GM12878 (cell line): ENCODE results near the gene PPP2R2B. TPM values are rescaled to one million over a fixed set of nuclear protein-coding genes. Genes with fewer than 3 reads are reported as not detected.

Source experiments
- ATAC-seq: fragments of 200-7000 bp; cut with Tn5 transposase; 3 replicates; pipeline ENCODE4 v1.9.1; 2020; ENCODE audit warnings: mild to moderate bottlenecking, moderate library complexity
- Bru-seq: library from RNA; stranded (reverse); fragments of 400-500 nt; gene quantifications from one replicate; lab custom pipeline; 2021; lab: Mats Ljungman, UMichigan
- BruChase-seq, 2 experiments: library from RNA; stranded (reverse); fragments of 400-500 nt; gene quantifications; one replicate each; lab custom pipeline; 2021; lab: Mats Ljungman, UMichigan
- BruUV-seq: library from RNA; stranded (reverse); fragments of 400-500 nt; replicated peaks from 2 replicates; lab custom pipeline; 2021; lab: Mats Ljungman, UMichigan
- CTCF ChIA-PET: fragments of 300-600 bp; sonication (Branson Sonifier 250); formaldehyde crosslinking; extraction: SDS; loops from one replicate; lab custom pipeline; 2021; ENCODE audit warnings: inconsistent platforms; lab: Yijun Ruan, JAX
- POLR2A ChIA-PET: fragments of 350-600 bp; formaldehyde crosslinking; extraction: SDS; loops from one replicate; lab custom pipeline; 2021; ENCODE audit warnings: inconsistent platforms; lab: Charles Lee
- RAD21 ChIA-PET: fragments of 300-600 bp; sonication (Branson Sonifier 250); formaldehyde crosslinking; loops from one replicate; lab custom pipeline; 2023; ENCODE audit warnings: antibody characterized with exemption; ENCODE audit not compliant: unreplicated experiment; lab: Charles Lee
- SMC1A ChIA-PET: fragments of 300-600 bp; sonication (Branson Sonifier 250); formaldehyde crosslinking; loops from one replicate; lab custom pipeline; 2023; ENCODE audit not compliant: unreplicated experiment, uncharacterized antibody; lab: Charles Lee
- DNase-seq: peaks from one replicate; pipeline ENCODE4 v3.0.0-alpha.2; 2011; ENCODE audit warnings: low read depth, low spot score
- FAIRE-seq: peaks from 3 replicates; lab custom pipeline; 2011; peaks lifted over from hg19 to GRCh38; lab: Jason Lieb, UNC
- H2AFZ ChIP-seq: 2 replicates; pipeline ENCODE4 v1.6.0; 2011; ENCODE audit warnings: low read depth, low read length, control low read depth; ENCODE audit not compliant: control insufficient read depth
- H3K27ac ChIP-seq: 2 replicates; pipeline ENCODE4 v1.5.1; 2011; ENCODE audit warnings: control low read depth; ENCODE audit not compliant: control insufficient read depth, insufficient read depth
- H3K27me3 ChIP-seq, 2 experiments: replicated peaks in 1 of 2; 2 replicates each; pipeline versions ENCODE4 v1.6.0 to v1.6.1; 2011; ENCODE audit warnings: low read length in 1 of 2; ENCODE audit not compliant: control insufficient read depth in 2 of 2, insufficient read depth in 2 of 2
- H3K36me3 ChIP-seq, 2 experiments: 2 replicates each; pipeline ENCODE4 v1.5.1; 2011; ENCODE audit warnings: low read length in 1 of 2; ENCODE audit not compliant: control insufficient read depth in 2 of 2, insufficient read depth in 2 of 2
- H3K4me1 ChIP-seq: 2 replicates; pipeline ENCODE4 v1.6.1; 2011; ENCODE audit warnings: mild to moderate bottlenecking, low read length, moderate library complexity, mixed read lengths; ENCODE audit not compliant: control insufficient read depth, insufficient read depth
- H3K4me2 ChIP-seq: 2 replicates; pipeline ENCODE4 v1.6.0; 2011; ENCODE audit warnings: control low read depth; ENCODE audit not compliant: control insufficient read depth, insufficient read depth
- H3K4me3 ChIP-seq: fragments of 200-600 bp; sonication (generic); 2 replicates; pipeline ENCODE4 v1.5.1; 2016
- H3K79me2 ChIP-seq: 2 replicates; pipeline ENCODE4 v1.6.0; 2011; ENCODE audit warnings: low read length; ENCODE audit not compliant: control insufficient read depth, insufficient read depth
- H3K9ac ChIP-seq: 2 replicates; pipeline ENCODE4 v1.8.0; 2011; ENCODE audit warnings: low read length, control low read depth, mixed read lengths; ENCODE audit not compliant: control insufficient read depth, insufficient read depth
- H3K9me3 ChIP-seq: replicated peaks from 3 replicates; pipeline ENCODE4 v1.5.1; 2011; ENCODE audit warnings: mild to moderate bottlenecking, low read length; ENCODE audit not compliant: control insufficient read depth, insufficient read depth
- H4K20me1 ChIP-seq: 2 replicates; pipeline ENCODE4 v1.6.0; 2011; ENCODE audit not compliant: control insufficient read depth, insufficient read depth
- CBX5 ChIP-seq: sonication (generic); IDR thresholded peaks from 2 replicates; pipeline ENCODE4 v1.6.1; 2016; ENCODE audit warnings: low read depth, moderate library complexity, mild to moderate bottlenecking, inconsistent platforms
- EP300 ChIP-seq, 2 experiments: fragments of 150-350 bp in 1 of 2; IDR thresholded peaks; 2 replicates each; pipeline ENCODE4 v1.6.1; 2011 to 2012; ENCODE audit warnings: low read depth in 2 of 2, low read length in 2 of 2, borderline replicate concordance in 1 of 2, improper control_type of control experiment in 1 of 2, inconsistent platforms in 1 of 2; ENCODE audit not compliant: control insufficient read depth in 1 of 2
- IRF5 ChIP-seq: fragments of 450-650 bp; IDR thresholded peaks from 2 replicates; pipeline ENCODE4 v1.6.1; 2017; ENCODE audit warnings: borderline replicate concordance
- PAX5 ChIP-seq: IDR thresholded peaks from 2 replicates; pipeline ENCODE4 v1.6.1; 2011; ENCODE audit warnings: low read depth, low read length, borderline replicate concordance
- PKNOX1 ChIP-seq: fragments of 450-650 bp; IDR thresholded peaks from 2 replicates; pipeline ENCODE4 v1.6.1; 2016; ENCODE audit warnings: mild to moderate bottlenecking
- RAD51 ChIP-seq: fragments of 450-650 bp; IDR thresholded peaks from 2 replicates; pipeline ENCODE4 v1.6.1; 2016; ENCODE audit warnings: moderate library complexity, mild to moderate bottlenecking, inconsistent platforms
- SMC3 ChIP-seq: IDR thresholded peaks from 2 replicates; pipeline ENCODE4 v1.6.1; 2011; ENCODE audit warnings: low read length, improper control_type of control experiment, borderline replicate concordance
- SREBF1 ChIP-seq: IDR thresholded peaks from 2 replicates; pipeline ENCODE4 v1.6.1; 2012; ENCODE audit warnings: mild to moderate bottlenecking, low read length
- WGBS: methylation state at CpG from one replicate; pipeline ENCODE4 v1.1.6; 2016; ENCODE audit warnings: low lambda C conversion rate; ENCODE audit not compliant: insufficient replicate concordance, insufficient coverage; ENCODE audit errors: missing lambda C conversion rate; 5-methylcytosine and 5-hydroxymethylcytosine counted together
- in situ Hi-C: fragments of 300-500 bp; cut with MboI; formaldehyde crosslinking; loops from 9 replicates; pipeline ENCODE4 v1.14.3; 2018; ENCODE audit warnings: mixed read lengths
- intact Hi-C: fragments of 100-400 bp; cut with micrococcal nuclease; formaldehyde crosslinking; loops from one replicate; pipeline ENCODE4 v1.14.2; 2022; ENCODE audit not compliant: unreplicated experiment
- long read RNA-seq, 2 experiments: library from polyadenylated mRNA; unstranded; transcript quantifications; one replicate each; pipeline ENCODE4 v2.0.0, GENCODE V29; 2019 to 2020
- polyA minus RNA-seq, 3 experiments: library from RNA; depleted of rRNA, polyadenylated mRNA; stranded (reverse); fragments of >200 nt; gene quantifications; 2 replicates each; pipeline ENCODE4 v1.2.3, GENCODE V29; 2011
- polyA plus RNA-seq, 11 experiments: library from polyadenylated mRNA; depleted of rRNA in 4 of 11; unstranded in 6 of 11; stranded (reverse) in 5 of 11; fragments of >200 nt; fragmentation: Nextera tagmentation in 4 of 11; fragmentation: Illumina TruSeq in 1 of 11; extraction: Ambion mirVana in 4 of 11; extraction: Trizol in 1 of 11; gene quantifications; 1 replicate in 1 of 11; 2 replicates in 10 of 11; pipeline versions ENCODE4 v1.2.1 to v1.2.3, GENCODE V29; 2011 to 2016; ENCODE audit warnings: inconsistent platforms in 2 of 11, missing spikeins in 2 of 11, low read depth in 1 of 11
- total RNA-seq, 4 experiments: library from RNA; depleted of rRNA in 3 of 4; stranded (reverse); fragments of >200 nt in 3 of 4; fragmentation: Illumina TruSeq in 1 of 4; extraction: Trizol in 1 of 4; gene quantifications; 2 replicates each; pipeline versions ENCODE4 v1.2.1 to v1.2.3, GENCODE V29; 2013 to 2021
- TF ChIP-seq, protein P1 (sequence below): IDR thresholded peaks from 2 replicates; pipeline ENCODE4 v1.6.1; 2012; ENCODE audit warnings: low read depth, low read length, improper control_type of control experiment

The PPP2R2B gene
- not detected in 2 replicates for total RNA-seq (2013; cell fraction: nucleolus; rRNA removed)
- total RNA-seq (2014; rRNA removed) (not detected in 2 replicates), total RNA-seq (2014; rRNA removed; fragmentation: Illumina TruSeq; extraction: Trizol) (not detected in 2 replicates), total RNA-seq (2021) (not detected in 2 replicates), polyA plus RNA-seq (2011; rRNA removed) (not detected in 2 replicates), polyA plus RNA-seq (2014; fragmentation: Illumina TruSeq; extraction: Trizol) (not detected in 2 replicates), polyA plus RNA-seq (2014; fragmentation: Nextera tagmentation; extraction: Ambion mirVana) (not detected), polyA plus RNA-seq (2014; rRNA removed) (not detected in 2 replicates), polyA plus RNA-seq (2016; fragmentation: Nextera tagmentation; extraction: Ambion mirVana) (not detected), polyA minus RNA-seq (2011; rRNA and poly(A)+ RNA removed) (not detected in 2 replicates), Bru-seq, nascent RNA (percentile 2 among the genes with signal in this experiment), BruChase-seq, experiment 1, labeled RNA remaining after a 6-hour chase (percentile 2 among the genes with signal in this experiment), BruChase-seq, experiment 2, labeled RNA remaining after a 2-hour chase (percentile 1 among the genes with signal in this experiment)
- polyA plus RNA-seq (2011; ENCODE audit: low read depth), result not detected
- polyA plus RNA-seq (2011; cell fraction: cytosol; rRNA removed), result not detected in 2 replicates
- not detected in 2 replicates for polyA plus RNA-seq (2011; cell fraction: nucleus; rRNA removed)
- polyA plus RNA-seq (2012), result not detected in 2 replicates
- not detected in 2 replicates for polyA minus RNA-seq (2011; cell fraction: cytosol; rRNA and poly(A)+ RNA removed)
- not detected in 2 replicates for polyA minus RNA-seq (2011; cell fraction: nucleus; rRNA and poly(A)+ RNA removed)
- long read RNA-seq, experiment 1, result 0 reads
- long read RNA-seq, experiment 2, result 0 reads

GRCh38 chr5:146878476-146879172, at the start of gene PPP2R2B:
PPP2R2B (minus strand) TSS chr5:146878757.
- no TSS peak for BruUV-seq
- H3K9me3 ChIP-seq, result no peaks in the 10 kb centered on the region
- no peak within 1 kb of the TSS for H3K27ac ChIP-seq
- no peak within 1 kb of the TSS for H3K9ac ChIP-seq
- WGBS, result 12% methylated on average over 35 of the region's 40 CpGs
- ChIA-PET RAD21 (no interaction called here), SMC1A (no interaction called here)
- no peak within 1 kb of the TSS for H3K4me3 ChIP-seq
- no peaks in the 10 kb centered on the region for H4K20me1 ChIP-seq
- intact Hi-C loops, result no loop called here
- ATAC-seq, result peak; percentile 21; the same call in 1 of the 3 replicates
- FAIRE-seq, result no peak
- H3K4me1 ChIP-seq, result no peaks in the 10 kb centered on the region
- in situ Hi-C loops, result no loop called here
- H2AFZ ChIP-seq, result no peak within 1 kb of the TSS
- H3K79me2 ChIP-seq, result no peaks in the 10 kb centered on the region
- H3K4me2 ChIP-seq, result no peak within 1 kb of the TSS
- TF ChIP-seq SREBF1 (no peak), EP300 (IDR thresholded peaks at IDR 0.05; ENCODE audit: borderline replicate concordance in 1 of 2, control insufficient read depth in 1 of 2, low read depth in 2 of 2, low read length in 2 of 2) (no peak), PKNOX1 (no peak), CBX5 (no peak), SMC3 (no peak), IRF5 (no peak), RAD51 (no peak), PAX5 (no peak)
- TF ChIP-seq, protein P1, sequence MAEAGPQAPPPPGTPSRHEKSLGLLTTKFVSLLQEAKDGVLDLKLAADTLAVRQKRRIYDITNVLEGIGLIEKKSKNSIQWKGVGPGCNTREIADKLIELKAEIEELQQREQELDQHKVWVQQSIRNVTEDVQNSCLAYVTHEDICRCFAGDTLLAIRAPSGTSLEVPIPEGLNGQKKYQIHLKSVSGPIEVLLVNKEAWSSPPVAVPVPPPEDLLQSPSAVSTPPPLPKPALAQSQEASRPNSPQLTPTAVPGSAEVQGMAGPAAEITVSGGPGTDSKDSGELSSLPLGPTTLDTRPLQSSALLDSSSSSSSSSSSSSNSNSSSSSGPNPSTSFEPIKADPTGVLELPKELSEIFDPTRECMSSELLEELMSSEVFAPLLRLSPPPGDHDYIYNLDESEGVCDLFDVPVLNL, result no peak
- TF ChIP-seq, all 136 proteins: peak for 0
- POLR2A ChIA-PET, result no interaction called here
- DNase-seq, result no peak
- Histone ChIP-seq H3K36me3 (no peaks in the 10 kb centered on the region), H3K27me3 (peaks cover 4 to 11% of the 10 kb centered on the region in 2 experiments)
- CTCF ChIA-PET, result no interaction called here
